HL-60/S4 (cell line): ENCODE results near the gene OGFOD3.
"Not testable (repeated sequence)": the region's sequence is repeated elsewhere in the genome, so short reads cannot be mapped to it uniquely, and the experiment has no call there.

Source experiments
- in situ Hi-C: fragments of 300-500 bp; cut with MboI; formaldehyde crosslinking; loops from 2 replicates; pipeline ENCODE4 v1.14.3; 2022; ENCODE audit warnings: low sequenced_read_pairs

OGFOD3 gene

GRCh38 chr17:82389379-82389778 is 29.0 kb downstream of the OGFOD3 start:
- in situ Hi-C loops, result no loop called here

- in situ Hi-C loops, result no loop called here
Measured at GRCh38 chr17:82388922-82389283, 29.5 kb downstream of the OGFOD3 start.

- in situ Hi-C loops, result no loop called here
Measured at GRCh38 chr17:82388223-82388921, 30.0 kb downstream of the OGFOD3 start.

- in situ Hi-C loops, result no loop called here
Measured at GRCh38 chr17:82387705-82388106, 30.7 kb downstream of the OGFOD3 start.

GRCh38 chr17:82386881-82387704 is 31.3 kb downstream of the OGFOD3 start:
- in situ Hi-C loops, result no loop called here

GRCh38 chr17:82386255-82386831 is 32.0 kb downstream of the OGFOD3 start:
- in situ Hi-C loops, result no loop called here

GRCh38 chr17:82385559-82386254 is 32.7 kb downstream of the OGFOD3 start:
- in situ Hi-C loops, result no loop called here

GRCh38 chr17:82384730-82385481 is 33.5 kb downstream of the OGFOD3 start:
- in situ Hi-C loops, result no loop called here

- in situ Hi-C loops, result no loop called here
Measured at GRCh38 chr17:82384051-82384729, 34.2 kb downstream of the OGFOD3 start.

- in situ Hi-C loops, result no loop called here
Measured at GRCh38 chr17:82383411-82383810, 35.0 kb downstream of the OGFOD3 start.

- in situ Hi-C loops, result no loop called here
Measured at GRCh38 chr17:82382933-82383255, 35.5 kb downstream of the OGFOD3 start.

- in situ Hi-C loops, result not testable (repeated sequence)
Measured at GRCh38 chr17:82382220-82382932, 36.0 kb downstream of the OGFOD3 start.

- in situ Hi-C loops, result not testable (repeated sequence)
Measured at GRCh38 chr17:82381703-82382009, 36.7 kb downstream of the OGFOD3 start.

GRCh38 chr17:82380860-82381702 is 37.3 kb downstream of the OGFOD3 start:
- in situ Hi-C loops, result no loop called here

- in situ Hi-C loops, result no loop called here
Measured at GRCh38 chr17:82378741-82379021, 39.7 kb downstream of the OGFOD3 start.

- in situ Hi-C loops, result no loop called here
Measured at GRCh38 chr17:82377924-82378740, 40.3 kb downstream of the OGFOD3 start.

GRCh38 chr17:82377294-82377693 is 41.1 kb downstream of the OGFOD3 start:
- in situ Hi-C loops, result not testable (repeated sequence)

GRCh38 chr17:82376042-82376730 is 42.2 kb downstream of the OGFOD3 start:
- in situ Hi-C loops, result no loop called here
